ENCODE data around the gene ALPK3.

ALPK3 gene

DNA sequence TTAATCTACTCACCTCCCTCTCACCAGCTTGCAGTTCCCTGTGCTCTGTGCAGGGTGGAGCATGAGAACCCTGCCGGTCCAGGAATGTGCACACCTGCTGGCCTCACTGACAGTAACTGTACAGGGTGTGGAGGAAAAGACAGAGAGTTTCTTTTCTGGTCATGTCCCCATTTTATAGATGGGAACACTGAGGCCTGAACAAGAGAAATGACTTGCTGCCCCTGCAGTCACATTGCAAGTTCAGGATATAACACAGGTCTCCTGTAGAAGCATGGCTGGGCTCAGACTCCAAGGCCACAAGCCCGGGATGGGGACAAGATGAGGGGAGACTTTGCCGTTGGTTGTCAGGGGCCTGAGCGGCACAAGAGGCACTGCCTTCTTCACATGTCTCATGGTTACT lies 90.6 kb downstream of the ALPK3 start:
- H3K27ac ChIP-seq (ENCODE audit: low read length), result no peak overlapping the region
- H3K9ac ChIP-seq (ENCODE audit: low read length), result no peak overlapping the region
- H3K79me2 ChIP-seq (ENCODE audit: low read length), result no peaks in the 10 kb centered on the region
- peaks cover 10% of the 10 kb centered on the region for H3K4me1 ChIP-seq (ENCODE audit: low read length)
- no peaks in the 10 kb centered on the region for H3K27me3 ChIP-seq (ENCODE audit: low read depth, low read length)
- H4K20me1 ChIP-seq (ENCODE audit: insufficient read depth, low read length), result no peaks in the 10 kb centered on the region
- no peak overlapping the region for H3K4me3 ChIP-seq (ENCODE audit: low read length)
- H3K9me3 ChIP-seq (ENCODE audit: insufficient read depth, low read length), result no peaks in the 10 kb centered on the region
- TF ChIP-seq EZH2phosphoT487 (IDR thresholded peaks at IDR 0.05; ENCODE audit: low read depth), result no peak
- TF ChIP-seq, protein P1, sequence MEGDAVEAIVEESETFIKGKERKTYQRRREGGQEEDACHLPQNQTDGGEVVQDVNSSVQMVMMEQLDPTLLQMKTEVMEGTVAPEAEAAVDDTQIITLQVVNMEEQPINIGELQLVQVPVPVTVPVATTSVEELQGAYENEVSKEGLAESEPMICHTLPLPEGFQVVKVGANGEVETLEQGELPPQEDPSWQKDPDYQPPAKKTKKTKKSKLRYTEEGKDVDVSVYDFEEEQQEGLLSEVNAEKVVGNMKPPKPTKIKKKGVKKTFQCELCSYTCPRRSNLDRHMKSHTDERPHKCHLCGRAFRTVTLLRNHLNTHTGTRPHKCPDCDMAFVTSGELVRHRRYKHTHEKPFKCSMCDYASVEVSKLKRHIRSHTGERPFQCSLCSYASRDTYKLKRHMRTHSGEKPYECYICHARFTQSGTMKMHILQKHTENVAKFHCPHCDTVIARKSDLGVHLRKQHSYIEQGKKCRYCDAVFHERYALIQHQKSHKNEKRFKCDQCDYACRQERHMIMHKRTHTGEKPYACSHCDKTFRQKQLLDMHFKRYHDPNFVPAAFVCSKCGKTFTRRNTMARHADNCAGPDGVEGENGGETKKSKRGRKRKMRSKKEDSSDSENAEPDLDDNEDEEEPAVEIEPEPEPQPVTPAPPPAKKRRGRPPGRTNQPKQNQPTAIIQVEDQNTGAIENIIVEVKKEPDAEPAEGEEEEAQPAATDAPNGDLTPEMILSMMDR (IDR thresholded peaks at IDR 0.05; ENCODE audit: low read depth, low read length), result no peak
- no peaks in the 10 kb centered on the region for H3K36me3 ChIP-seq (replicated peaks; ENCODE audit: low read depth, low read length)
- H2AFZ ChIP-seq (ENCODE audit: low read depth, low read length), result no peak overlapping the region
- H3K4me2 ChIP-seq (ENCODE audit: low read length), result no peak overlapping the region

DNA sequence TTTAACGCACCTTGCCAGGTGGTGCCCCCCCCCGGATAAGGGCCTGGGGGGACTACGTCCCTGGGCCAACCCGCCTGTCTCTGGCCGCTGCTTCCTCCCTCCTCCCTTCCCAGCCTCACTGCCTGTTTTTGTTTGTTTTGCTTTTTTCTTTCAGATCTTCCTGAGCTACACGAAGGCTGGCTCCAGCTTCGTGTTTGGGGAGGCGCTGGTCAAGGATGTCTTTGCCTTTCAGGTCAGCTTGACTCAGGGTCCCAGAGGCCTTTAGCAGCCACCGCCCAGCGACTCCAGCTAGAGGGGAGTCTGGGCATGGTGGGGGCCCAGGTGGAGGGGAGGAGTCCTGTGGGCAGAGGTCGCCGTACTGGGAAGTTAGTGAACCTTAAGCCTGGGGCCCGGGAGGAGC lies 91.4 kb downstream of the ALPK3 start:
- TF ChIP-seq, protein P1 (IDR thresholded peaks at IDR 0.05; ENCODE audit: low read depth, low read length), result no peak
- no peak for TF ChIP-seq EZH2phosphoT487 (IDR thresholded peaks at IDR 0.05; ENCODE audit: low read depth)
- Histone ChIP-seq H3K4me3 (ENCODE audit: low read length) (no peak overlapping the region), H3K27me3 (ENCODE audit: low read depth, low read length) (no peaks in the 10 kb centered on the region), H3K79me2 (ENCODE audit: low read length) (no peaks in the 10 kb centered on the region), H3K27ac (ENCODE audit: low read length) (no peak overlapping the region), H3K4me1 (ENCODE audit: low read length) (peaks cover 11% of the 10 kb centered on the region), H3K9me3 (ENCODE audit: insufficient read depth, low read length) (no peaks in the 10 kb centered on the region), H3K36me3 (replicated peaks; ENCODE audit: low read depth, low read length) (no peaks in the 10 kb centered on the region), H2AFZ (ENCODE audit: low read depth, low read length) (no peak overlapping the region), H4K20me1 (ENCODE audit: insufficient read depth, low read length) (no peaks in the 10 kb centered on the region), H3K9ac (ENCODE audit: low read length) (no peak overlapping the region), H3K4me2 (ENCODE audit: low read length) (no peak overlapping the region)

DNA sequence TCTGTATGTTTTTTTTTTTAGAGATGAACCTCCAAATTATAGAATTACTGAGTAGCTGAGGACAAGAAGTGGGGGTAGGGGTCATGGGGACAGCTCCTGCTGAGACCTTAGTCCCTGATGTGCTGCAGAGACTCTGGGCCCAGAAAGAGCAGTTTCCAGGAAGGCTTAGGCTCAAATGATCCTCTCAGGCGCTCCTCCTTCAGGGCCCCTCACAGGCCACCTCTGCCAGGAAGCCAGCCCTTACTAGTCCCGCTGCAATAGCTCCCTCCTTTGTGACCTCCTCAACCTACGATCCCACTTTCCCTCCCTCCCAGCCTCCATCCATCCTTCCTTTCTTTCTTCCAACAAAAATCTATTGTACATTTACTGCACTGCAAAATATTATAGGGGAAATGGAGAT lies 91.9 kb downstream of the ALPK3 start:
- no peak overlapping the region for H3K4me3 ChIP-seq (ENCODE audit: low read length)
- peaks cover 12% of the 10 kb centered on the region for H3K4me1 ChIP-seq (ENCODE audit: low read length)
- no peaks in the 10 kb centered on the region for H3K9me3 ChIP-seq (ENCODE audit: insufficient read depth, low read length)
- no peak overlapping the region for H3K4me2 ChIP-seq (ENCODE audit: low read length)
- H3K9ac ChIP-seq (ENCODE audit: low read length), result no peak overlapping the region
- no peaks in the 10 kb centered on the region for H3K36me3 ChIP-seq (replicated peaks; ENCODE audit: low read depth, low read length)
- TF ChIP-seq, protein P1 (IDR thresholded peaks at IDR 0.05; ENCODE audit: low read depth, low read length), result no peak
- TF ChIP-seq EZH2phosphoT487 (IDR thresholded peaks at IDR 0.05; ENCODE audit: low read depth), result no peak
- H3K79me2 ChIP-seq (ENCODE audit: low read length), result no peaks in the 10 kb centered on the region
- no peaks in the 10 kb centered on the region for H4K20me1 ChIP-seq (ENCODE audit: insufficient read depth, low read length)
- H3K27me3 ChIP-seq (ENCODE audit: low read depth, low read length), result no peaks in the 10 kb centered on the region
- no peak overlapping the region for H2AFZ ChIP-seq (ENCODE audit: low read depth, low read length)
- H3K27ac ChIP-seq (ENCODE audit: low read length), result no peak overlapping the region

DNA sequence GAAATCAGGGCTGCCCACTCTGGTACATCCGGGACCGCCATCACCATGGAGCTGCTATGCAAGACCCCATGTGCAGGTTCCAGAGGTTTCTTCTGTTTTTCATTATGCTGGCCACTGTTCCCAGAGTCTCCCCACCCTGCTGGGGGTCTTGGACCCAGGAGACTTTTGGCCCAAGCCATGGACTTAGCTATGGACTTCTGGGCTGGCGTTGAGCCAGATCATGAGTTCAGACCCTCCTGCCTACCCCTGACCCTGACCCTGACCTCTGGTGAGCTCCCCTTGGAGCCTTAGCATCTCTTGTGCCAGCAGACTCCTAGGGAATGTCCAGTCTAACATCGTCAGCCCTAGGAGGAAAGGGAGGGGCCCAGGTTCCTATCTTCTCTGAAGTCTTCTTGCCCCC lies 92.6 kb downstream of the ALPK3 start:
- no peaks in the 10 kb centered on the region for H3K27me3 ChIP-seq (ENCODE audit: low read depth, low read length)
- no peaks in the 10 kb centered on the region for H3K79me2 ChIP-seq (ENCODE audit: low read length)
- H2AFZ ChIP-seq (ENCODE audit: low read depth, low read length), result no peak overlapping the region
- no peak overlapping the region for H3K4me2 ChIP-seq (ENCODE audit: low read length)
- no peak for TF ChIP-seq EZH2phosphoT487 (IDR thresholded peaks at IDR 0.05; ENCODE audit: low read depth)
- TF ChIP-seq, protein P1 (IDR thresholded peaks at IDR 0.05; ENCODE audit: low read depth, low read length), result no peak
- H3K4me1 ChIP-seq (ENCODE audit: low read length), result peaks cover 19% of the 10 kb centered on the region
- H3K36me3 ChIP-seq (replicated peaks; ENCODE audit: low read depth, low read length), result peaks cover 3% of the 10 kb centered on the region
- H3K9me3 ChIP-seq (ENCODE audit: insufficient read depth, low read length), result no peaks in the 10 kb centered on the region
- no peak overlapping the region for H3K9ac ChIP-seq (ENCODE audit: low read length)
- H3K27ac ChIP-seq (ENCODE audit: low read length), result no peak overlapping the region
- H3K4me3 ChIP-seq (ENCODE audit: low read length), result no peak overlapping the region
- H4K20me1 ChIP-seq (ENCODE audit: insufficient read depth, low read length), result no peaks in the 10 kb centered on the region
